K562 (cell line): ENCODE results near the gene DNAJC9. TPM values are rescaled to one million over a fixed set of nuclear protein-coding genes. Genes with fewer than 3 reads are reported as not detected.
A peak's percentile ranks its signal among the peaks of the same experiment; 100 is the strongest.

Experiments
- ATAC-seq: fragments of 200-7000 bp; cut with Tn5 transposase; 3 replicates; pipeline ENCODE4 v1.9.1; 2020; ENCODE audit warnings: moderate library complexity
- BruUV-seq: library from RNA; stranded (reverse); fragments of 400-500 nt; replicated peaks from 2 replicates; lab custom pipeline; 2021; lab: Mats Ljungman, UMichigan
- CTCF ChIA-PET: fragments of 300-600 bp; formaldehyde crosslinking; extraction: SDS; loops from one replicate; lab custom pipeline; 2021; ENCODE audit warnings: low intra/inter-chr PET ratio; lab: Yijun Ruan, JAX
- POLR2A ChIA-PET: fragments of 300-600, 350-650 bp; sonication (Branson Sonifier 250); formaldehyde crosslinking; extraction: SDS; loops from one replicate; lab custom pipeline; 2021; ENCODE audit warnings: antibody characterized with exemption, inconsistent platforms; lab: Yijun Ruan, JAX
- DNase-seq, 4 experiments: peaks; one replicate each; pipeline versions ENCODE4 v3.0.0 to v3.0.0-alpha.2; 2011 to 2018; ENCODE audit warnings: low spot score in 3 of 4, mixed read lengths in 3 of 4; ENCODE audit errors: extremely low read depth in 1 of 4
- FAIRE-seq: peaks from 2 replicates; lab custom pipeline; 2011; peaks lifted over from hg19 to GRCh38; lab: Jason Lieb, UNC
- H2AFZ ChIP-seq: 2 replicates; pipeline ENCODE4 v1.6.0; 2011; ENCODE audit warnings: low read depth, low read length, control low read depth, inconsistent platforms
- H3K27ac ChIP-seq: fragments of 200-600 bp; 3 replicates; pipeline ENCODE4 v1.8.0; 2011; ENCODE audit warnings: low read depth, mild to moderate bottlenecking, control low read depth, inconsistent platforms, low read length, moderate library complexity, mixed read lengths; ENCODE audit errors: extremely low read depth
- H3K27me3 ChIP-seq, 2 experiments: fragments of 300-600 bp in 1 of 2; 2 replicates in 1 of 2; 3 replicates in 1 of 2; pipeline versions ENCODE4 v1.6.0 to v1.8.0; 2011; ENCODE audit warnings: inconsistent platforms in 2 of 2, low read length in 2 of 2, mild to moderate bottlenecking in 1 of 2, mixed read lengths in 1 of 2, moderate library complexity in 1 of 2; ENCODE audit not compliant: control insufficient read depth in 2 of 2, insufficient read depth in 2 of 2
- H3K36me3 ChIP-seq: fragments of 300-600 bp; 3 replicates; pipeline ENCODE4 v1.8.0; 2011; ENCODE audit warnings: mild to moderate bottlenecking, low read length, inconsistent platforms; ENCODE audit not compliant: control insufficient read depth, insufficient read depth
- H3K4me1 ChIP-seq, 2 experiments: fragments of 200-600 bp in 1 of 2; replicated peaks in 1 of 2; 2 replicates in 1 of 2; 3 replicates in 1 of 2; pipeline versions ENCODE4 v1.5.1 to v1.8.0; 2011; ENCODE audit warnings: inconsistent platforms in 2 of 2, low read length in 2 of 2, mild to moderate bottlenecking in 1 of 2, mixed read lengths in 1 of 2, moderate library complexity in 1 of 2; ENCODE audit not compliant: control insufficient read depth in 2 of 2, insufficient read depth in 2 of 2
- H3K4me2 ChIP-seq: 2 replicates; pipeline ENCODE4 v1.6.1; 2011; ENCODE audit warnings: low read length, control low read depth, inconsistent platforms, mixed read lengths; ENCODE audit not compliant: insufficient read depth
- H3K4me3 ChIP-seq: fragments of 200-600 bp; sonication (generic), shearing (Covaris generic); 2 replicates; pipeline ENCODE4 v1.5.1; 2016; ENCODE audit warnings: control low read depth, inconsistent platforms
- H3K79me2 ChIP-seq: fragments of 200-600 bp; 3 replicates; pipeline ENCODE4 v1.8.0; 2011; ENCODE audit warnings: low read length, inconsistent platforms; ENCODE audit not compliant: control insufficient read depth, insufficient read depth
- H3K9ac ChIP-seq, 2 experiments: 2 replicates each; pipeline versions ENCODE4 v1.6.0 to v1.6.1; 2011; ENCODE audit warnings: low read depth in 2 of 2, low read length in 2 of 2, control low read depth in 1 of 2, inconsistent platforms in 1 of 2, mild to moderate bottlenecking in 1 of 2, mixed read lengths in 1 of 2; ENCODE audit not compliant: insufficient read depth in 1 of 2
- H3K9me1 ChIP-seq: one replicate; pipeline ENCODE4 v1.6.0; 2011; ENCODE audit warnings: inconsistent platforms, mild to moderate bottlenecking, low read length, moderate library complexity; ENCODE audit not compliant: control insufficient read depth, insufficient read depth
- H3K9me3 ChIP-seq: replicated peaks from 2 replicates; pipeline ENCODE4 v1.5.1; 2011; ENCODE audit warnings: low read depth, low read length, inconsistent platforms; ENCODE audit not compliant: control insufficient read depth, insufficient read depth
- H4K20me1 ChIP-seq: replicated peaks from 2 replicates; pipeline ENCODE4 v1.6.1; 2011; ENCODE audit warnings: low read length, inconsistent platforms, mixed read lengths; ENCODE audit not compliant: control insufficient read depth, insufficient read depth
- CBX1 ChIP-seq: sonication (generic); IDR thresholded peaks from 2 replicates; pipeline ENCODE4 v1.6.1; 2016; ENCODE audit warnings: antibody characterized with exemption, low read depth, mild to moderate bottlenecking
- CBX2 ChIP-seq: fragments of 200-600 bp; sonication (generic); IDR thresholded peaks from one replicate; pipeline ENCODE4 v1.6.1; 2012; ENCODE audit warnings: mild to moderate bottlenecking, low read length, inconsistent platforms; ENCODE audit not compliant: insufficient read depth, poor library complexity, severe bottlenecking
- CHD7 ChIP-seq: fragments of 200-600 bp; sonication (generic); IDR thresholded peaks from one replicate; pipeline ENCODE4 v1.6.1; 2012; ENCODE audit warnings: mild to moderate bottlenecking, low read depth, low read length, inconsistent platforms
- E2F6 ChIP-seq, 2 experiments: IDR thresholded peaks; 2 replicates each; pipeline ENCODE4 v1.6.1; 2011; ENCODE audit warnings: borderline replicate concordance in 1 of 2, control low read depth in 1 of 2, low read depth in 1 of 2, low read length in 1 of 2, mild to moderate bottlenecking in 1 of 2, mixed read lengths in 1 of 2, moderate library complexity in 1 of 2; ENCODE audit not compliant: insufficient read depth in 1 of 2, insufficient read length in 1 of 2, poor library complexity in 1 of 2, severe bottlenecking in 1 of 2; ENCODE audit errors: extremely low read depth in 1 of 2
- KDM1A ChIP-seq, 2 experiments: fragments of 450-650 bp; IDR thresholded peaks; 2 replicates each; pipeline ENCODE4 v1.6.1; 2016; ENCODE audit warnings: mild to moderate bottlenecking in 2 of 2
- NCOA6 ChIP-seq: fragments of 450-650 bp; IDR thresholded peaks from 2 replicates; pipeline ENCODE4 v1.6.1; 2017; ENCODE audit warnings: mild to moderate bottlenecking
- RBM15 ChIP-seq: fragments of 200-400 bp; formaldehyde crosslinking; IDR thresholded peaks from 2 replicates; pipeline ENCODE4 v1.6.1; 2018; ENCODE audit warnings: mild to moderate bottlenecking, low read length, moderate library complexity; ENCODE audit not compliant: insufficient read depth
- ZC3H8 ChIP-seq: fragments of 450-650 bp; IDR thresholded peaks from 2 replicates; pipeline ENCODE4 v1.6.1; 2017
- ZNF436 ChIP-seq: fragments of 250-450, 450-650 bp; sonication (Bioruptor Pico); formaldehyde crosslinking; IDR thresholded peaks from 2 replicates; pipeline ENCODE4 v1.7.0; 2020; ENCODE audit warnings: mild to moderate bottlenecking
- WGBS: fragments of 100-300 bp; shearing (Covaris generic); methylation state at CpG from one replicate; pipeline ENCODE4 v1.1.6; 2016; ENCODE audit warnings: low coverage, mixed read lengths; ENCODE audit not compliant: insufficient coverage; ENCODE audit errors: missing lambda C conversion rate; 5-methylcytosine and 5-hydroxymethylcytosine counted together
- in situ Hi-C: fragments of 300-500 bp; cut with MboI; formaldehyde crosslinking; loops from 4 replicates; pipeline ENCODE4 v1.15.0; 2018; ENCODE audit warnings: inconsistent platforms, mixed read lengths
- intact Hi-C: fragments of 100-400 bp; cut with micrococcal nuclease; formaldehyde crosslinking; loops from 2 replicates; pipeline ENCODE4 v1.14.2; 2022
- polyA plus RNA-seq, 8 experiments: library from polyadenylated mRNA; depleted of rRNA in 4 of 8; stranded (reverse) in 5 of 8; unstranded in 3 of 8; fragments of >200 nt; fragmentation: Nextera tagmentation in 2 of 8; fragmentation: Illumina TruSeq in 1 of 8; extraction: Ambion mirVana in 2 of 8; extraction: Trizol in 1 of 8; gene quantifications; 2 replicates each; pipeline versions ENCODE4 v1.2.1 to v1.2.3, GENCODE V29; 2011 to 2014; ENCODE audit warnings: inconsistent platforms in 1 of 8, missing spikeins in 1 of 8
- total RNA-seq, 7 experiments: library from RNA; depleted of rRNA in 6 of 7; stranded (reverse); fragments of >200 nt in 6 of 7; fragmentation: Illumina TruSeq in 2 of 7; extraction: Trizol in 2 of 7; gene quantifications; 2 replicates each; pipeline versions ENCODE4 v1.2.1 to v1.2.3, GENCODE V29; 2011 to 2021; ENCODE audit warnings: low replicate concordance in 1 of 7

The DNAJC9 gene
- total and polyA plus RNA-seq, 9 of the 15 experiments (the other 6 are each of a cell fraction or from before 2014, with no cell fraction given), result 66.7 to 133 (median 102) TPM

DNA sequence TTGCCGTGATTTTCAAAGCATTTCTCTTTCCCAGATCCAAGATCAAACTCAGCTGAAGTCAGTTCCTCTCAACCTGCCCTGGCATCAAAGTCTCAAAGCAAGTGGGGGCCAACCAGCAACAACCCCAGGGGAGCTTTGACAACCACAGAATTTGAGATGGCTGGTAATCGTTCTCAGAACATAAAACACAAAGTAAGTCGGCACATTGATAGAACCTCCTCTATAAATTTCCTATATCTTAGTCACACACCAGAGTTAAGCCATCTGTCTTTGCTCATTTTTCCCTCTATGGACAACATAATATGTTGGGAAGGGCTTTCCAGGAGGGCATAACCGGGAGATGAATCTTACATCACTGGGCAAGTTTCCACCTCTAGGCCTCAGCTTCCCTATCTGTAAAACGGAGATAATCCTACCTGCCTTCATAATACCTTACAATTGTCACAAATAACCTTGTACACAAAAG, 1.2 kb upstream of the DNAJC9 start:
- DNase-seq (peak in 2 of 4 experiments; percentile 18 to 33), ATAC-seq (no peak), FAIRE-seq (no peak)
- ChIA-PET POLR2A (interaction anchor here (0.6 to 5.4 kb wide), 2 partner anchors 12 to 55 kb away, joined by 3 to 66 read pairs; no protein-coding TSS in a partner anchor), CTCF (no interaction called here)
- intact Hi-C loops (loop anchor here (5.0 kb wide), 6 partner anchors 119 to 394 kb away; partner anchors contain the start of genes ANXA7, MYOZ1, P4HA1 and PPP3CB), in situ Hi-C loops (no loop called here)
- no peaks in the 10 kb centered on the region for H3K27me3 ChIP-seq
- no peaks in the 10 kb centered on the region for H3K9me3 ChIP-seq
- 0 out of 2 replicates have a peak, but pooled peaks cover 5% of the 10 kb centered on the region for H4K20me1 ChIP-seq
- H3K4me1 ChIP-seq, result peaks cover 7 to 34% of the 10 kb centered on the region in 2 experiments
- WGBS, result 18% methylated on average over 5 of the region's 5 CpGs
- H3K36me3 ChIP-seq, result peaks cover 57% of the 10 kb centered on the region
- no peaks in the 10 kb centered on the region for H3K9me1 ChIP-seq
- H3K9ac ChIP-seq, result peak overlapping the region; percentile 75 to 94; a peak in 3 of 4 replicates
- H3K27ac ChIP-seq, result peak overlapping the region; percentile 95; the same call in 2 of the 3 replicates
- peaks cover 89% of the 10 kb centered on the region for H3K79me2 ChIP-seq
- BruUV-seq, result no TSS peak
- no peak overlapping the region for H2AFZ ChIP-seq
- H3K4me3 ChIP-seq, result no peak overlapping the region
- H3K4me2 ChIP-seq, result peak overlapping the region; percentile 91
- TF ChIP-seq ZNF436 (CRISPR knock-in tag) (no peak), ZC3H8 (no peak), CBX1 (no peak), CBX2 (no peak), NCOA6 (0 out of 2 replicates have a peak, but pooled peaks have one; percentile 43), RBM15 (no peak), E2F6 (IDR thresholded peaks at IDR 0.05; ENCODE audit: borderline replicate concordance in 1 of 2, extremely low read depth in 1 of 2, insufficient read depth in 1 of 2, insufficient read length in 1 of 2, low read depth in 1 of 2, low read length in 1 of 2, poor library complexity in 1 of 2, severe bottlenecking in 1 of 2) (no peak), CHD7 (no peak), KDM1A (IDR thresholded peaks at IDR 0.05) (0 out of 4 replicates have a peak, but pooled peaks of 1 of the 2 experiments have one; percentile 12)
